Measurements from ENCODE around the gene TRIM8. TPM values are rescaled to one million over a fixed set of nuclear protein-coding genes. Genes with fewer than 3 reads are reported as not detected.
"Not testable (repeated sequence)": the region's sequence is repeated elsewhere in the genome, so short reads cannot be mapped to it uniquely, and the experiment has no call there.

The TRIM8 gene
- total RNA-seq, 1 experiment from 2014 or later = 67.3 TPM

DNA sequence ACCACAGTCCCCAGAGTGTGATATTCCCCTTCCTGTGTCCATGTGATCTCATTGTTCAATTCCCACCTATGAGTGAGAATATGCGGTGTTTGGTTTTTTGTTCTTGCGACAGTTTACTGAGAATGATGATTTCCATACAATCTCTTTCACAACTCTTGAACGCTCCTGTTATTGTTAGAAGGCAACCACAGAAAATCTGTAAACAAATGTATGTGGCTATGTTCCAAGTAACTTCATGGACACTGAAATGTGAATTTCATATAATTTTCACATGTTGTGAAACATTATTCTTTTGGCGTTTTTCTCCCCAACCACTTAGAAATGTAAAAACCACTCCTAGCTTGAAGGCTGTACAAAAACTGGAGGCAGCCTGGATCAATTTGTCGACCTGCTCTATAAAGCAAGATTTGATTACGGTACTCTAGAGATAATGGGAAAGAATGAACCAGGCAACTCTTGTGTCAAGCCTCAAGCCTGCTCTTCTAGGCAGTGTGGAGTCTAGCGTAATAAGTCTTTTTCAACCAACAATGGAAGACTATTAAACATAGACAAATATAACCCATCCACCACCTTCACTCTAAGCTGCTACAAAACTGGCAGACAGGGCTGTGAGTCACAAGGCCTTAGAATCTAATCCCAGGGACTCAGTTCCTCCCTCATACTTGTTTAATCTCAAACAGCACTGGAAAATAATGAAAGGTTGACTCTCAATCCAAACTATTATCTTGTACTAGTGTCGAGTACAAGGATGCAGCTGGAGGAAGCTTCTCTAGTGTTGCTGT lies 47.2 kb downstream of the TRIM8 start:
- DNase-seq = no peak
- H3K4me1 ChIP-seq = no peaks in the 10 kb centered on the region

DNA sequence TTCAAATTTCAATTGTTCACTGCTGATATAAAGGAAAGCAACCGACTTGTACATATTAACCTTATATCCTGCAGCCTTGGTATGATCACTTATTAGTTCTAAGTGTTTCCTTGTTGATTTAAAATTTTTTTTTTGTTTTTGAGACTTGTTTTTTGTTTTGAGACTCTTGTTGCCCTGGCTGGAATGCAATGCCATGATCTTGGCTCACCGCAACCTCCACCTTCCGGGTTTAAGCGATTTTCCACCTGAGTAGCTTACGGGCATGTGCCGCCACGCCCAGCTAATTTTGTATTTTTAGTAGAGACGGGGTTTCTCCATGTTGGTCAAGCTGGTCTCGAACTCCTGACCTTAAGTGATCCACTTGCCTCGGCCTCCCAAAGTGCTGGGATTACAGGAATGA lies 51.1 kb downstream of the TRIM8 start:
- not testable (repeated sequence) for H3K4me3 ChIP-seq; DNase-seq; H3K27ac ChIP-seq; H3K4me1 ChIP-seq; H3K27me3 ChIP-seq; H3K9me3 ChIP-seq (replicated peaks)
- H3K36me3 ChIP-seq = peaks cover 44% of the 10 kb centered on the region

More for the DNA sequence above, 47.2 kb downstream of the TRIM8 start:
- H3K27me3 ChIP-seq = no peaks in the 10 kb centered on the region
- H3K27ac ChIP-seq = no peak overlapping the region
- H3K9me3 ChIP-seq (replicated peaks) = no peaks in the 10 kb centered on the region
- H3K36me3 ChIP-seq = peaks cover 22% of the 10 kb centered on the region
- no peak overlapping the region for H3K4me3 ChIP-seq

DNA sequence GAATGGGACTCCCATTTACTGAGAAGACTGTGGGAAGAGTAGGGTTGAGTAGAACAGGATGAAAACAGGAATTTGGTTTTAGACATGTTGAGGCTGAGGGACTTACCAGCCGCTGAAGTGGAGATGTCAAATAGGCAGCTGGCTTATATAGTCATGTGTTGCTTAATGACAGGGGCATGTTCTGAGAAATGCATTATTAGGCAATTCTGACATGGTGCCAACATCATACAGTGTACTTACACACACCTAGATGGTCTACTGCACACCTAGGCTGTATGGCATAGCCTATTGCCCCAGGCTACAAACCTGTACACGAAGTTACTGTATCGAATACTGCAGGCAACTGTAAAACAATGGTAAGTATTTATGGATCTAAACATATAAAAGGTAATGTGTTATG lies 52.5 kb downstream of the TRIM8 start:
- Histone ChIP-seq H3K4me1 (no peaks in the 10 kb centered on the region), H3K36me3 (peaks cover 44% of the 10 kb centered on the region), H3K4me3 (no peak overlapping the region), H3K27me3 (no peaks in the 10 kb centered on the region), H3K9me3 (replicated peaks) (no peaks in the 10 kb centered on the region), H3K27ac (no peak overlapping the region)
- no peak for DNase-seq

DNA sequence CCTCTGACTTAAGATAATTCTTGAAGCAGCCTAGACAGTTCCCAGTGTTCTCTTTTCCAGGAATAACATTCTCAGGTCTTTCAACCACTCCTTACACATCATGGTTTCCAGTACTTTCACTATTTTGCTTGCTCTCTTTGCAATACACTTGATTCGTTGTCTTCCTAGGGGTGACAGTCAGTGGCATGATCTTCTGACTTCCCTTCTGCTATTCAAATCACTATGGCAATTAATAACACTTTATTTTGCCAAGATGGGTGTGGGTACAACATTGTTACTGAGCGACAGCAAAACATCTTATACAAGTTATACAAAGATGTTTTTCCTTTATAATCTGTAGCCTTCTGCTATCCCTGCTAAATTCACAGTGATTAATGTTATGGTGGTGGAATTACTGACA lies 54.6 kb downstream of the TRIM8 start:
- peaks cover 42% of the 10 kb centered on the region for H3K36me3 ChIP-seq
- H3K27me3 ChIP-seq = no peaks in the 10 kb centered on the region
- no peak overlapping the region for H3K4me3 ChIP-seq
- H3K4me1 ChIP-seq = no peaks in the 10 kb centered on the region
- DNase-seq = no peak
- H3K27ac ChIP-seq = no peak overlapping the region
- no peaks in the 10 kb centered on the region for H3K9me3 ChIP-seq (replicated peaks)

- Histone ChIP-seq H3K36me3 (peaks cover 31% of the 10 kb centered on the region), H3K27me3 (no peaks in the 10 kb centered on the region), H3K9me3 (replicated peaks) (no peaks in the 10 kb centered on the region), H3K4me3 (no peak overlapping the region), H3K27ac (no peak overlapping the region), H3K4me1 (peaks cover 4% of the 10 kb centered on the region; the same call in 1 of the 2 replicates)
- no peak for DNase-seq
Observed at GRCh38 chr10:102701272-102701671, 57.0 kb downstream of the TRIM8 start.

- H3K36me3 ChIP-seq = peaks cover 26% of the 10 kb centered on the region
- no peaks in the 10 kb centered on the region for H3K27me3 ChIP-seq
- H3K4me3 ChIP-seq = no peak overlapping the region
- H3K9me3 ChIP-seq (replicated peaks) = no peaks in the 10 kb centered on the region
- H3K27ac ChIP-seq = no peak overlapping the region
- H3K4me1 ChIP-seq = peaks cover 4% of the 10 kb centered on the region; the same call in 1 of the 2 replicates
- DNase-seq = no peak
Observed at GRCh38 chr10:102701796-102702195, 57.5 kb downstream of the TRIM8 start.

DNA sequence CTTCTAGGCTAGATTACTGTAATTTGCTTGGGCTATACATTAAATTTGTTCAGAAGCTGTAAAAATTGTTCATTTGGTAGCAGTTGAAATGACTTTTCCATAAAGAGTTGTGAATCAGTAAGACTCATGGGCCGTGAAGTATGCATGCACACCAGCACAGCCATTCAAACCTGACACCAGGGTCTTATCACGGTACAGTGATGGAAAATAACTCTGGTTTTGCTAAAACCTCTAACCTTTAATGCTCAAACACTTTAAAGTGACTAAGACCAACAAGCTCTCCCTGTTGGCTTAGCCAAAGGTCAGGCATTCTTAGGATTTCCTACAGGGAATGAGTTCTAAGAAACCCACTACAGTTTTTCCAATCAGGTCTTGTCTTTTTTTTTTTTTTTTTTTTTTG lies 58.5 kb downstream of the TRIM8 start:
- Histone ChIP-seq H3K36me3 (peaks cover 18% of the 10 kb centered on the region), H3K27ac (no peak overlapping the region), H3K4me3 (no peak overlapping the region), H3K27me3 (no peaks in the 10 kb centered on the region), H3K9me3 (replicated peaks) (no peaks in the 10 kb centered on the region), H3K4me1 (peaks cover 7% of the 10 kb centered on the region; the same call in 1 of the 2 replicates)
- DNase-seq = no peak

GRCh38 chr10:102704915-102705314 lies 60.6 kb downstream of the TRIM8 start:
- Histone ChIP-seq H3K4me1 (peaks cover 7% of the 10 kb centered on the region; the same call in 1 of the 2 replicates), H3K9me3 (replicated peaks) (no peaks in the 10 kb centered on the region), H3K4me3 (no peak overlapping the region), H3K36me3 (peaks cover 4% of the 10 kb centered on the region; the same call in 1 of the 2 replicates), H3K27ac (no peak overlapping the region), H3K27me3 (no peaks in the 10 kb centered on the region)
- DNase-seq = no peak

DNA sequence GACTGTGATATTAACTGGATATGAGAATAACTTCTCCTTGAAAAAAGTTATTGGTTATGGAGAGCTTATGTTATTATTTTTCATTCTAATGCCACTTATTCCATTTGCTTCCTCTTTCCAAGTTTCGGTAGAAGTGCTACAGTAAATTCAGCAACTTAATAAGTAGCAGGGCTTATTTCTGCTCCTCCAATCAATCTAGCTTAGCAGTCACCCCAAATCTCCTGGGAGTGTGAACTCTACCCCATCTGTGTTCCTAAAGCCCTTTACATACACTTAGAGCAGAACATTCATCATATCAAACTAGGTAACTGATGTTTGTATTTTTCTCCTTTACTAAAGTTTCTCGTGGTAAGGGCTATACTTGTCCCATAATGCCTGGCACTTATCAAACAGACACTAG lies 61.3 kb downstream of the TRIM8 start:
- Histone ChIP-seq H3K9me3 (replicated peaks) (no peaks in the 10 kb centered on the region), H3K4me3 (no peak overlapping the region), H3K27ac (no peak overlapping the region), H3K27me3 (no peaks in the 10 kb centered on the region), H3K36me3 (peaks cover 4% of the 10 kb centered on the region; the same call in 1 of the 2 replicates), H3K4me1 (peaks cover 13% of the 10 kb centered on the region)
- DNase-seq = no peak

Other genes starting within 250 kb of the TRIM8 start
- gene NFKB2, start 248.8 kb upstream of the TRIM8 start, total RNA-seq (2014; rRNA removed; shearing (Covaris generic)) = 25.3 and 25.6 TPM in 2 replicates
- 0.18 and 0.26 TPM in 2 replicates for gene PSD, start 225.7 kb upstream of the TRIM8 start, total RNA-seq (2014; rRNA removed; shearing (Covaris generic))
- 5.8 and 6.1 TPM in 2 replicates for gene FBXL15, start 223.6 kb upstream of the TRIM8 start, total RNA-seq (2014; rRNA removed; shearing (Covaris generic))
- gene CUEDC2, start 211.9 kb upstream of the TRIM8 start, total RNA-seq (2014; rRNA removed; shearing (Covaris generic)) = 94.8 and 101 TPM in 2 replicates
- 0.08 and 0.15 TPM in 2 replicates for gene C10orf95, start 192.9 kb upstream of the TRIM8 start, total RNA-seq (2014; rRNA removed; shearing (Covaris generic))
- 257 and 271 TPM in 2 replicates for gene ACTR1A, start 141.8 kb upstream of the TRIM8 start, total RNA-seq (2014; rRNA removed; shearing (Covaris generic))
- gene SUFU, start 140.5 kb upstream of the TRIM8 start, total RNA-seq (2014; rRNA removed; shearing (Covaris generic)) = 10.5 and 12.6 TPM in 2 replicates
- 17.6 and 18.0 TPM in 2 replicates for gene ARL3, start 69.9 kb downstream of the TRIM8 start, total RNA-seq (2014; rRNA removed; shearing (Covaris generic))
- gene SFXN2, start 70.2 kb downstream of the TRIM8 start, total RNA-seq (2014; rRNA removed; shearing (Covaris generic)) = 14.4 and 16.2 TPM in 2 replicates
- gene WBP1L, start 99.5 kb downstream of the TRIM8 start, total RNA-seq (2014; rRNA removed; shearing (Covaris generic)) = 24.1 TPM in 2 replicates
- not detected in 2 replicates for gene CYP17A1, start 192.9 kb downstream of the TRIM8 start, total RNA-seq (2014; rRNA removed; shearing (Covaris generic))
- 19.9 and 24.3 TPM in 2 replicates for gene BORCS7, start 209.8 kb downstream of the TRIM8 start, total RNA-seq (2014; rRNA removed; shearing (Covaris generic))
- gene AS3MT, start 225.0 kb downstream of the TRIM8 start, total RNA-seq (2014; rRNA removed; shearing (Covaris generic)) = 13.7 and 14.8 TPM in 2 replicates

Measured in SJCRH30 (cell line).